HG03060 (cell line): ENCODE measurements around the gene SPTB.

Source experiments
- ATAC-seq: cut with Tn5 transposase; IDR thresholded peaks from one replicate; pipeline ENCODE4 v1.9.1; 2021; ENCODE audit warnings: low read depth, moderate number of reproducible peaks; ENCODE audit not compliant: unreplicated experiment

The SPTB gene

DNA sequence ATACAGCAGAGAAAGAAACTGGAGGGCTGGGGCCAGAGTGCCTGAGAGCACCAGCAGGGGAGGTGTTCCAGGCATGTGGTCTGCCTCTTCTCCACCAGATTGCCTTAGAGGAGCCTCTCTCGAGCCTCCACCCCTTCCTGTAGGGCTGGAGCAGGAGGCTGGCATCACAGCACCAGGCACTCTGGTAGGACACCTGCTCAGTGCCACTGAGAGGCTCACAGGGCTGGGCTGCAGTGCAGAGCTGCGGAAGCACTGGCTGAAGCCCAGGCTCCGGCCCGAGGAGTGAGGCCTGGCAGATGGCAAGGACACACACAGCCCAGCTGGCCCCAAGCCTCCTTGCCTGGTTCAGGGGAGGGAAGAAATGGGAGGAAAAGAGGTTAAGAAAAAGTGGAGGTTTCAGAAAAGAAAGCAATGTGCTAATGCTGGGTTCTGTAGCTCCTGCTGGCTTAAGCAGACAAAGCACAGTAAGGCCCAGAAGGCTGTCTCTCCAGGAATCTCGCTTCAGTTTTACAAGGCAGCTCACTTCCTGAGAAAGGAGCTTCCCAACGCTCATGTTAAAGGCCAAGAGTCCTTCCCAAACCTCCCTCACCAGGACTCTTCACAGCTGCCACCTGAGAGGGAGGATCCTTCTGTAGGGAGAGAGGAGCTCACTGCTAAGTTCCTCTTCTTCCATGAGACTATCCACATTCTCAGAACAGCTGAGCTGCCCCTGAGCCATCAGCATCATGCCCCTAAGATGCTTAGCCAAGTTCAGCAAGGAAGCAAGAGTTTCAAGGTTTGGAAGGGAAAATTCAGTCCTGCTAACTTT is 23.8 kb downstream of the SPTB start:
- ATAC-seq: no peak

DNA sequence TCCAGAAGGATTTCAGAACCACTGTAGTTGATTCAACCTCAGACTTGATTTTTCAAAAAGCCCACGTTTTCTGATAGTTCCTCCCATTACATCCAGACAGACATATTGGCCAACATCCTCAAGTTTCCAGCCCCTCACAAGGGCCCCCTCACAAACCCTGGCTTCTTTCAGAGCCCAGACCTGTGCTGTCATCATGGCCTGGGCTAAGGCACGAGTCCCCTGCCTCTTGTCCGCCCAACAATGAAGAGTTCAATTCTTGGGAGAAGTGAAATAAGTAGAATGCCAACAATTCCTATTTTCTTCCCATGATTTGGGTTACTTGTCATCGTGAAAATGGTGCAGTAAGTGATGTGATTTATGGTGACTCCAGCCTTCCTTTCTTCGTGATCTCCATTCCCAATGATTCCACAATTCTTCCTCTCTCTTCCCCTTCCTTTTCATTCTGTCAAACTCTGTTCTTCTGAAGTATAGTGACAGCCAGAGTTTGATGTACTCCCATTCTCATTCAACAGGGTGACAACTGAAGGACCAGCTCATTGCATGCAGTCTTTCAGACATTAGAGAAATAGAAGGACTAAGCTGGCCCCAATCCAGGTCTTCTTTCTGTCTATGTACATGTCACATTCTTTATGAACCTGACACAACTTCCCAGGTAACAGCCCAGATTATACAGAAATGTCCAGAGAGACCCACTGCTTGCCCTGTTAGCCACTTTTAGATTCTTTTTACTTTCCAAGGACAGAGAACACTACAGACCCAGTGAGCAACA is 29.2 kb downstream of the SPTB start:
- no peak for ATAC-seq

DNA sequence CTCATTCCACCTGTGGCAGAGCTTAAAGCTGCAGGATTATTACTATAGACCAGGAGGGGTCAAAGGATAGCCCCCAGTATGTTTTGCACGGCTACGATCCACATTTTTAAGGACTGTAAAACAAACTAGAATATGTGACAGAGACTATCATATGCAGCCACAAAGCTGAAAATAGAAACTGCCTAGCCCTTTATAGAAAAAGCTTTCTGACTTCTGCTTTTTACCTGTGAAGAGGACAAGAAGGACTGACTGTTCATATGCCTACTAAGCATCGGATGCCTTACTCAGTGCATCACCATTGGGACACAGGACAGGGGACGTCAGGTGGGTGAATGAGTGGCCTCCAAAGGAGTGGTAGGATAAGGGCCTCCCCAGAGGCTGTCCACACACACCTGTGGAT is 29.8 kb downstream of the SPTB start:
- no peak for ATAC-seq

DNA sequence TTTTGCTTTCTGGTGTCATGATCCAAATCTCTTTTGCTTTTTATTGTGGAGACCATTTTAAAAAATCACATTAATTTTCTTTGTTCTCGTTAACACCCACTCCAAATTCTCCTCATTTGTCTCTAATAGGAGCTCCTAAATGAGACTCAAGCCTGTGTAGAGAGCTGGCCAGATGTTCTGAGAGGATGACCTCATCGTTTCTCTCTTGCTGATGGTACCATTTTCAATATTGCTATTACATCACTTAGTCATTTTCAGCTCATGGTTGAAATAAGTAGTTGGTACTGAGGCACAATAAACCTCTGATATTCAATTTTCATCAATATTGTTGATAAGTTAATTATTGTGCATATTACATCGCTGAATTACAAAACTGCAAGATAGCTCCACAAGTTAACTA is 31.5 kb downstream of the SPTB start:
- no peak for ATAC-seq

DNA sequence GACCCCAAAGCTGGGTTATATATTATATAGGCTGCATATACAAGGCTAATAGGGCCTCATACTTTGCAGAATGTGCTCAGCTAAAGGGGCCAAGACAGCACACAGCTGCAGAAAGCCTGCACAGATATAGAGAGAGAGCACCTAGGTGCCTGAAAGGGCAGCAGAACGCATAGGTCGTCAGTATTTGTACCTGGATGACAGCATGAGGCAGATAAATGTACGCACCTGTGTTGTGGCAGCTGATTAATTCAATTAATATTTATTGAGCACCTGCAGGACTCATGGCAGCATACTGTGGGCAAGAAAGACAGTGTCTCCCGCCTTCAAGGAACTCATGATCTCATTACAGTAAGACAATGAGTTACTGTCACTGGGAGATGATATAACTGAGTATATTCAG is 33.4 kb downstream of the SPTB start:
- ATAC-seq: no peak

DNA sequence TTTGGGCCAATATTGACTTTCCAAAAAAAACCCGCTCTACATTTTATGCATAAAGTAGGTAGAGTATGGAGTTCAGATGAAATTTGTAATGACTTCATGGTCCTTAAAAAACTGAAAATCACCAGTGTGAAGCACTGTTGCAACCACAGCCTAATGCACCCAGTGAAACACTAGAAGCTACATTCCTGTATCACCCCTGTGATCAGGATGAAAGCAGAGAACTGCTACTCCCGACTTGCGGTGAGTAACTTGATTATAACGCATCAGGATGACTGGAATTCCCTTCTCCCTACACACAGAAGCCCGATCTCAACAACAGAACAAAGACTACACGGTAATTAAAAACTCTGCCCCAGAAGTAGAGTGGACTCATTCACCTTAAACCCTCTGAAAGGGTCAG is 33.8 kb downstream of the SPTB start:
- ATAC-seq: no peak

DNA sequence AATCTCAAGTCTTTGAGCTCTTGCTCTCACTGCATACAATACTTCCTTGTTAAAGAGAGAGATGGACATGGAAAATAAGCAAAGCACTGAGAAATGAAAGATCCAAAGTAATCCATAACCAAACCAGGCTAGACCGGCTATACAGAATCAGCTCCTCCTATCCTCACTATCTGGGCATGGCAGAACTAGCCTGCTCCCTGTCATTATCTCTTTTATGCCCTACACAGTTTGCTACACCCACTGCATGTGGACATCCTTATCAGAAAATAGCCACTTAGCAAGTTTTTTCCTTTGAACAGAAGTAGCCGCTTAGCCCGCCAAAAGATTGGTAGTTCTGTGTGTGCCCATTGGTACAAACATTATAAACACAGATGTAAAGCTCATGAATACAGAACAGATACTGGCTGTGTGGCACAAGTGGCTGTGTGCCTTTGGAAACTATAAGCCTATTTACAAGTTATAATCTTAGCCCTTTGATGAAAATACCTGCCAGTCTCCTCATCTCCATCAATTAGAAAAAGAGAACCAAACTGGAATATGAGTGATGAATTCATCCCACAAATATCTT is 34.7 kb downstream of the SPTB start:
- ATAC-seq: no peak

DNA sequence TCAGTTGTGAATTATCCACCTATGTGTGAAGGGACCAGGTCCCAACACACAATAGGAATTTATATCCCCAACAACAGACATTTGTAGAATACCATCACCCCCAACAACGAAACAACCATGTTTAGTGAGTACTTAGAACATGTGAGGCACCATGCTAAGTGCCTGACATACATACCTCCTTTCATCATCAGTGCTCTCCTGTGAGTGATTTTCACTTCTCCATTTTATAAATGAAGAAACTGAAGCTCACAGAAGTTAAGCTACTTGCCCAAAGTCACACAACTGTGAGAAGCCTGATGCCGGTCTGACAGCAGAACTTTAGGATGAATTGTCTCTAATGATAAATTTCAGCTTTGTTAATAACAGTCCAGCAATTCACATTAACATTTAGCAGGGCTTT is 35.4 kb downstream of the SPTB start:
- ATAC-seq: peak; percentile 52

DNA sequence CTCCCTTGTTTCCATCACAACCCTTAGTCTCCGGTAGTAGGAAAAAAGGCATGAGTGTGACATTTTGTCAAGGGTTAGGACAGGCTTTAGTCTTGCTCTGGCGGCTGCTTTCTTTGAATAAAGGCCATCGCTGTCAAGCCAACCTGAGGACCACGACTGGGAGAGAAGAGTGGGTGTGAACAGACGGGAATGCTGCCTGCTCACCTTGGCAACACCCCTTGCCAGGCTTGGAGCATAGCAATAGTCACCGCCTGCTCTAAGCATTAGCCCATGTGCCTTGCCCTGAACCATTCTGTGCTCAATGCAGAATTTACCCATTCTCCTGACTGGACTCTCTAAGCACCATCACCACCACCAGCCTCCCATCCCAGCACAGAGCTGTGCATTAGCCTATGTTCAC is 36.2 kb downstream of the SPTB start:
- ATAC-seq: no peak

DNA sequence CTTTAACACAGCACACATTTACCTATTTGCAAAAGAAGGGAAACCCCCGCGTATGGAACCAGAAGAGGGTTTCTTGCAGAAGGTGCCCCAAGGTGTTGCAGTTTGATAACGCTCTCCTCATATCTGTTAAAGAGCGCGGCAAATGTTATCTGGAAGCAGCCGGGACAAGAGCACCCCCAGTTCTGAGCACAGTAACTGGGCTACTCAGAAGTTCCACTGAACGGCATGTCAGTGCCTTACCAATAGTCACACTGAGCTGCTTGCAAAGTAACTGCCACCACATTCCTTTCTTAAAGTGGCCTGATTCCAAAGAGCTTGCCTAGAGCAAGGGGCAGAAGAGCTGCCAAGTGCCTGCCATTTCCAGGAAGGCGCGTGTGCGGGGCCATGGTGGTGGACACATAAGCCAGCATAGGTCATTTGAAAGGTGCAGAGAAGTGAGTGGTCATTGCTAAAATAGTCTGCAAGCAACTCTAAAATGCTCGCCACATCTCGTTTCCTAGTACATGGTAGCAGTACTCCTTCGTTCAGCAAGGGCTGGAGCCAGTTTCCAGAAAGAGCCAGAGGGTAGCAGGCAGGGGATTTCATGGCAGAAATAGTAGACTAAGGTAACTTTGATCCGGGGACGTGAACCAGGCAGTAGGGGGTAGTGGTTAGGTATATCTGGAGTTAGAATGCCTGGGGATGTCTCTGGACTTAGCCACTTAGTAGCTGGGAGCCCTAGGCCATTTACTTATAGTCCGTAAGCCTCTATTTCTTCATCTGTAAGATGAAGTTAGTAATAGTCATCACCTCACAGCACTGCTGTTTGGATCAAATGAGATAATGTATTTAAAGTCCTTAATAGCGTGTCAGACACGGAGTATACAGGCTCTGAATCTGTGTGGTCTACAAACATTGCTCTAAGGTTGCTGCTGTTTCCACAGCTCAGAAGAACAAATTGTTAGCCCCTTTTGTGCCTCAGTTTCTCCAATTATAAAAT is 37.6 kb downstream of the SPTB start:
- ATAC-seq: no peak

DNA sequence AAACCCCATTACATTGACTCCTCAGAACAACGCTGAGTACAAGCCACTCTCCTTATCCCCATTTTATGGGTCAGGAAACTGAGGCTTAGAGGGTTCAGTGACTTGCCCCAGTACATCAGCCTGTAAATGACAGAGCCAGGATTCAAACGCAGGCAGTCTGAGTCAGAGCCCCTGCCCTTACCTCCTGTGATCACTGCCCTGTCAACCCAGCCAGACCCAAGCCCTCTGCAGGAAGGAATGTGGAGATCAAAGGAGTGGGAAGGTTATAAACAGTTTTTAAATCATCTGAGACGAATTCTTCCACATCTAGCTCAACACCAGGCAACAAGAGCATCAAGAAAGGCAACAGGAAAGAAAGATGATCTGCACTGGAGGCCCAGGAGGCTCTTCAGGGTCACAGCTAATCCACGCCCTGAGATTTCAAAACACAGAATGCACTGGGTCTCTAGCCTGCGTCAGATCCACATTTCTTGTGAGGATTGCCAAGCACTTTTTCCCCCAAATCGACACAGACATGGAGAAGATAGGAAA is 38.5 kb downstream of the SPTB start:
- ATAC-seq: no peak

DNA sequence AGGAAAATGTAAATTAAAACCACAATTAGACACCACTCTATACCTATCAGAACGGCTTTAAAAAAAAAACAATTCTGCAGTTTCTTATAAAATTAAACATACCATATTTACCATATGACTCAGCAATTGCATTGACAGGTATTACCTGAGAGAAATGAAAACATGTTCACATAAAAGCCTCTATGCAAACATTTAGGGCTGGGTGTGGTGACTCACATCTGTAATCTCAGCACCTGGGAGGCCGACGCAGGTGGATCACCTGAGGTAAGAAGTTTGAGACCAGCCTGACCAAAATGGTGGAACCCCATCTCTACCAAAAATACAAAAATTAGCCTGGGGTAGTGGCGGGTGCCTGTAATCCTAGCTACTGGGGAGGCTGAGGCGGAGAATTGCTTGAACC is 41.1 kb downstream of the SPTB start:
- no peak for ATAC-seq

DNA sequence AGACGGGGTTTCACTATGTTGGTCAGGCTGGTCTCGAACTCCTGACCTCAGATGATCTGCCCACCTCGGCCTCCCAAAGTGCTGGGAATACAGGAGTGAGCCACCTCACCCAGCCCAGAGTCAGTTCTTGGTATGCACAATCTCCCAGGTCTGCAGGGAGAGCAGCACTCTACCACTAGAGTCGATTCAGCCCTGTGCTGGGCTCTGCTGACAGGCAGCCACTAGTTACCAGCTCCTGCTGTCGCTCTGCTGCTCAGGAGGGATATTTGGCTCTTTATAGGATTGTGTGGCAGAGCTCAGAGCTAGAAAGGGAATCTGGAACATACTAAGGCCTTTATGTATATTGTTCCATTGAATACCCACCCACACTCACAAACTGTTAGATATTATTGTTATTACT is 44.3 kb downstream of the SPTB start:
- no peak for ATAC-seq

DNA sequence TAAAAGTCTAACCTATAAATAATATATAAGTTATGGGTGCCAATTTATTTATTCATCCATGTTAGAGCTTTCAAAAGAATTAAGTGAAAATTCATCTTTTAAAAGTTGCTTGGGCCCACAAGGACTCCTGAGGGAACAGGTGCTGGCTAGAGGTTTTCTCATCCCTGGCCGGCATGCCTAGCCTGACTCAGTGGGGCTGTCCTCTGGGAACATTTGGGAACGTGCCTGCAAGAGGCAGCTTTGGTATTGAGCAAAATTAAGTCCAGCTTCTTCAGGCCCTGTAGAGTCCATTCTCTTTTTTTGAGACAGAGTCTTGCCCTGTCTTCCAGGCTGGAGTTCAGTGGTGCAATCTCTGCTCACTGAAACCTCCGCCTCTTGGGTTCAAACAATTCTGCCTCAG is 44.7 kb downstream of the SPTB start:
- no peak for ATAC-seq

DNA sequence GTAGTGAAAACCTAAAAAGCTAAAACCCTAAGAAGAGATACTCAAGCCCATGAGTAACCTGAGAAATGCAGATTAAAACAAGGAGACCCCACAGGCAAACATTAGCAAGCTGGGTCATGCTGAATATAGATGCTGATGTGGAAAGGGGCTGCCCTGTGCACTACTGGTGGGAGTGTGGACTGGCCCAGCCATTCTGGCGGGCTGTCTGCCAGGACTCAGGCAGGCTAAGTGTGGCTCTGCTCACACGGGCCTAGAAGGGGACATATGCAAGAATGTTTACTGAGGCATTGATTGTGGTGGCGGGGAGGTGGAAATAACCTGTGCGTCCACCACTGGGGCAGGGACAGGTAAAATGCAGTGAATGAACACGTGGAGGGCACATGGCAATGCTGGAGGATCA is 48.3 kb downstream of the SPTB start:
- ATAC-seq: no peak

DNA sequence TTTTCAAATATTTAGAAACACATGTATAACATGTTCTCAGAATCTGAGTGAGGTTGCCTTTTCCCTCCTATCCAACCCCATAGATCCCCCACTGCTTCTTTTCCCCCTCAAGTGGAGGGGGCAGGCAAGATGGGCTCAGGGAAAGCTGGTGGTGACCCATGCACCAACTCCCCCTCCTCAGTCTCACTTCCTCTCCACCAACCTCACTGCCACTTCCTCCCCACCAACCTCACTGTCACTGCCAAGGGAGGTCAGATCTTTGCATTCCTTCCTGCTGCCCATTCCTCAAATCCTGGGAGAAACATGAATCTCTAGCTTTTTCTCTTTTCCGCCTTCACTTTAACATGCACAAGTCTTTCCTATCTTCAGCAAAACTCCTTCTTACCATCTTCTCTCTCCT is 48.7 kb downstream of the SPTB start:
- ATAC-seq: no peak

DNA sequence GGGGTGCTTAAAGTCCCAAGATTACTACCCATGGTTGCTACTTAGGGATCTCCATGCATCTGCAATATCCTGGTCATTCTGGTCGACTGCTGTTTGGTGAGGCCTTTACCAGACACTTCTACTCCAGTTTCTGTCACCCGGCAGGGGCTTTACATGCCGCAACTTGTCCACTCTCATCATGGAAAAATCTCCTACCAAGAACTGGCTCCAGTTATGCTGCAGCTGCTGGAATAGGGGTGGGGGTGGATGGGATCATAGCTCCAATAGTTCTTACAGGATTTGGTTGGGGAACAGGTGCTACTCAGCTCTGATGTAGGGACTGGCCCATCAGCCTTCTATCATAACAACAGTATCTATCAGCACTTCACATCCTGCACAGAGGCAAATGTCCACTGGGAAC is 51.6 kb downstream of the SPTB start:
- no peak for ATAC-seq

DNA sequence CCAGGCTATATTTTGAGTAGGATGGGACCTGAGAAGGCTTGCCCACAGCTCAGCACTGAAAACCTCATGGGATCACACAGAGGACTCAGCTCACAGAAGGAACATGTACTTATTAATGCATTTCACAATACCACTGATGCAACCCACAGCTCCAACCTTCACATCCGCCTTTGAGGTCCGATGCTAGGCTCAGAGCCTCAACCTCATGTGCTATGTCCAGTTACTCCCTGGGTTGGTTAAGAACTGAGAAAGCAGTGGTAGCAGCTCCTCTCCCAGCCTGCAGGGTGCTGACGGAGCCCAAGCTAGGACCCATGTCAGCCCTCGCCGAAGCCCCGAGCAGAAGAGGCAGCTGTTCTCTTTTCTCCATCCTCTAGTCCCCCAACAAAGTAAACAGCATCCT is 52.9 kb downstream of the SPTB start:
- no peak for ATAC-seq

DNA sequence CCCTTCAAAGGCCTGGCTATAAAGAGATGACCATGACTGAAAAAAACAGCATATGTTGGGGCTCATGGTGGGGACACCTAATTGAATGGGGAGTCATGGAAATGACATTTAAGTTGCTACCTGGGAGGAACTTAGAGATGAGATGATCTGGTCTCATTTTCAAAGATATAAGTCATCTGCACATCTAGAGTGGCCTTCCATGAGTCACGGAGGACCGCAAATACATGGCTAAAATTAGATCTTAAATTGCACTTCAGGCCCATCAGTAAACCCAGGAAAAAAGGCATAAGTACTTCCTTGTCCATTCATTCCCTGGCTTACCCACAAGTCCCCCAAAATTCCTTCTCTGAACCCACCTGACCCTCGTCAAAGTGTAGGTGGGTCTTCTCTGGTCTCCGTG is 53.4 kb downstream of the SPTB start:
- ATAC-seq: no peak

DNA sequence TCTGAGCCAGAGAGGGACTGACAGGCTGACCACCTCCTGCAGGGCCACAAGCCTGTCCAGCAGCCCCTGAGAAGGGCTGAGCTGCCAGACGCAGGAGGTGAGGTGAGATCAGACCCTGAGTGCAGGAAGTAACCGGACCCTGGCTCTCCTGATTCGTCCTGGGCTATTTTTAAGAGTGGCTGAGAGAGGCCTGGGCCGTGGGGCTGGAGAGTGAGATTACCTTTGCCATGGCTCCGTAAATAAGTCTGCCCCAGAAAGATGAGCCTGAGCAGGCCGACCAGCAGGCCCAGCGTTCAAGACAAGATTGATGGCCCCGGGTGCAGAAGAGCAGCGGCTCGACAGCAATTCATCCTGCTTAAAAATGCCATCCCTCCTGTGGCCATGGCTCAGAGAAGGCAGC is 54.2 kb downstream of the SPTB start:
- ATAC-seq: no peak
